ENCODE measurements around the gene SNN. TPM values are rescaled to one million over a fixed set of nuclear protein-coding genes. Genes with fewer than 3 reads are reported as not detected.

SNN gene
- total RNA-seq, 2 donors from 2014 or later, result 10.4 to 11.6 TPM

DNA sequence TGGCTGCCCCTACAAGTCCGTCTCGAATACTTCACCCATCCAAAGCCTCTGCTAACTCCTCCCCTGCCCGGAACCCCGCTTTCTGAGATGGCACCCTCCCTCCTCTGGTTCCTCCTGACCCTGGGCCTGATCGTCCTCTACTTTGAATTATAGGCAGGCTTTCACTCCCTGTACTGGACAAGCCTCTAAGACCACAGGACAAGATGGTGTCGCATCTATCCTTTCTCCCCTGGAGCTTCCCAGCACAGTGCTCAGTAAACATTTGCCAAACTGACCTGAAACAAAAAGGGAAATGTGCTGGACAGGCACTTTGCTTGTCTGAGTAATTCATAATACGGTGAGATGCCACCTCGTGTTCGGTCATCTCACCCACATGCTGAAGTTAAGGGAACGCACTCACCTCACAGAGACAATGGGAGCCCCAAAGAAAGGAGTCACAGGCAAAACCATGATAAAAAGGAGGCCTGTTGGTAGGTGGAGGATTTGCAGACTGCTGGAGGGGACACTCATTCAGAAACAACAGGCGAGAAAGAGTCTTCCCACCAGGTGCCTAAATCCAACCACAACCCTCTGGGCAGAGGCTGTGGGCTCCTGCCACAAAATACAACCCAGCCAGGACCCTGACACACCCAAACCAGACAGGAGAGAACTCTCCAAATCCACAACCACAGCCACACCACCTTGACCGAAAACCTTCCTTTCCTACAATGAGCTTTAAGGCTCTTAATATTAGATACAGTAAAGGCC is 28.2 kb downstream of the SNN start:
- no peak overlapping the region for H3K27ac Mint-ChIP-seq
- H3K4me1 Mint-ChIP-seq (ENCODE audit: low read depth), result peaks cover 47% of the 10 kb centered on the region
- no peaks in the 10 kb centered on the region for H3K9me3 Mint-ChIP-seq
- H3K36me3 Mint-ChIP-seq (ENCODE audit: insufficient read depth in 2 of 2), result peaks cover 0 to 36% of the 10 kb centered on the region in 2 donors
- no peak for DNase-seq
- H3K27me3 Mint-ChIP-seq (ENCODE audit: low read depth), result no peaks in the 10 kb centered on the region
- H3K4me3 Mint-ChIP-seq, result no peak overlapping the region
- peak; percentile 35 to 55 for ATAC-seq (replicated peaks in 1 of 2)

- Mint-ChIP-seq H3K9me3 (no peaks in the 10 kb centered on the region), H3K36me3 (ENCODE audit: insufficient read depth in 2 of 2) (peaks cover 0 to 31% of the 10 kb centered on the region in 2 donors), H3K4me1 (ENCODE audit: low read depth) (peaks cover 47% of the 10 kb centered on the region), H3K27ac (no peak overlapping the region), H3K27me3 (ENCODE audit: low read depth) (no peaks in the 10 kb centered on the region), H3K4me3 (no peak overlapping the region)
- no peak for ATAC-seq (replicated peaks in 1 of 2)
- DNase-seq, result no peak
Measured at GRCh38 chr16:11697319-11697718, 29.1 kb downstream of the SNN start.

- no peaks in the 10 kb centered on the region for H3K27me3 Mint-ChIP-seq (ENCODE audit: low read depth)
- ATAC-seq (replicated peaks in 1 of 2) (peak; percentile 78 to 82), DNase-seq (peak; percentile 35 to 44)
- peak overlapping the region; percentile 14 to 32 for H3K4me3 Mint-ChIP-seq
- no peaks in the 10 kb centered on the region for H3K9me3 Mint-ChIP-seq
- H3K4me1 Mint-ChIP-seq (ENCODE audit: low read depth), result peaks cover 53% of the 10 kb centered on the region
- peaks cover under 1 to 25% of the 10 kb centered on the region in 2 donors for H3K36me3 Mint-ChIP-seq (ENCODE audit: insufficient read depth in 2 of 2)
- H3K27ac Mint-ChIP-seq, result peak overlapping the region; percentile 14
Measured at GRCh38 chr16:11698271-11698689, 30.0 kb downstream of the SNN start.

GRCh38 chr16:11699234-11699894 is 31.1 kb downstream of the SNN start:
- peaks cover 54% of the 10 kb centered on the region for H3K4me1 Mint-ChIP-seq (ENCODE audit: low read depth)
- H3K4me3 Mint-ChIP-seq, result no peak overlapping the region
- ATAC-seq (replicated peaks in 1 of 2), result no peak
- H3K9me3 Mint-ChIP-seq, result no peaks in the 10 kb centered on the region
- no peaks in the 10 kb centered on the region for H3K27me3 Mint-ChIP-seq (ENCODE audit: low read depth)
- H3K27ac Mint-ChIP-seq, result peak overlapping the region; percentile 59
- H3K36me3 Mint-ChIP-seq (ENCODE audit: insufficient read depth in 2 of 2), result peaks cover 3 to 25% of the 10 kb centered on the region in 2 donors
- no peak for DNase-seq

DNA sequence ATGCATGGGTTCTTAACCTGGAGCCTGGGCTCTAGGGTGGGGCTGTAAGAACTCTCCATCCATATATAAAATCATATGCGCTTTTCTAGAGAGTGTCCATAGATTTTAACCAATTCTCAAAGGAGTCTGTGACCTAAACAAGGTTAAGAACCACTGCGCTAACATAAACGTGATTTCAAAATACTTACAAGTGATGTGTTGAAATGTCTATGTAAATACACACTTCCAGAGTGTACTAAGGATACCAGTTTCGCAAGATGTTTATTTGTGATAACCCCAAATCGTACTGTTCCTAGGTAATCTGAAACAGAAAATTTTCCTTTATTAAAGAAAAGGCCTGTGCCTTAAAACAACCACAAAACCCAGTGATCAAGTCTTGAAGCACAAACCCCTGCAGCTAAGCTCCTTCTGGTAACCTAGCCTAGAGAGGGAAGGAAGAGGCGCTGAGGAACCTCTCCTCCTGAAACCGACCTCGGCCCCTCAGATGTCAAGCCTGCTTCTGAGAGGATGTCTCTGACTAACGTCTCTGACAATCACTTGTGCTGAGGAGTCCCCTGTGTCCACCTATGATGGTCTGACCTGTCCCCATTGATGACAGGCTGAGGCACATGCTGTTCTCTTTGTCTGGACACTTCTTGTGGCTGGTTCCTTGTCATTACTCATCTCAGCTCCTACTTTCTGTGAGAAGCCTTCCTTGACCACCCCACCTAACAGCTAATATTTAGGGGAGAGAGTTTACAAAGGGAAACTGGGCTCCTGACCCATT is 32.2 kb downstream of the SNN start:
- H3K4me1 Mint-ChIP-seq (ENCODE audit: low read depth), result peaks cover 53% of the 10 kb centered on the region
- no peaks in the 10 kb centered on the region for H3K27me3 Mint-ChIP-seq (ENCODE audit: low read depth)
- no peak for DNase-seq

GRCh38 chr16:11705311-11706025 is 37.2 kb downstream of the SNN start:
- no peaks in the 10 kb centered on the region for H3K9me3 Mint-ChIP-seq
- ATAC-seq (replicated peaks in 1 of 2), result no peak
- DNase-seq, result no peak
- H3K4me3 Mint-ChIP-seq, result no peak overlapping the region
- no peaks in the 10 kb centered on the region for H3K27me3 Mint-ChIP-seq (ENCODE audit: low read depth)
- peaks cover 3 to 5% of the 10 kb centered on the region in 2 donors for H3K36me3 Mint-ChIP-seq (ENCODE audit: insufficient read depth in 2 of 2)
- H3K27ac Mint-ChIP-seq, result no peak overlapping the region
- peaks cover 11% of the 10 kb centered on the region for H3K4me1 Mint-ChIP-seq (ENCODE audit: low read depth)

More for the DNA sequence above, 32.2 kb downstream of the SNN start:
- no peaks in the 10 kb centered on the region for H3K9me3 Mint-ChIP-seq
- no peak for ATAC-seq (replicated peaks in 1 of 2)
- no peak overlapping the region for H3K4me3 Mint-ChIP-seq
- H3K27ac Mint-ChIP-seq, result no peak overlapping the region
- H3K36me3 Mint-ChIP-seq (ENCODE audit: insufficient read depth in 2 of 2), result peaks cover 3 to 21% of the 10 kb centered on the region in 2 donors

DNA sequence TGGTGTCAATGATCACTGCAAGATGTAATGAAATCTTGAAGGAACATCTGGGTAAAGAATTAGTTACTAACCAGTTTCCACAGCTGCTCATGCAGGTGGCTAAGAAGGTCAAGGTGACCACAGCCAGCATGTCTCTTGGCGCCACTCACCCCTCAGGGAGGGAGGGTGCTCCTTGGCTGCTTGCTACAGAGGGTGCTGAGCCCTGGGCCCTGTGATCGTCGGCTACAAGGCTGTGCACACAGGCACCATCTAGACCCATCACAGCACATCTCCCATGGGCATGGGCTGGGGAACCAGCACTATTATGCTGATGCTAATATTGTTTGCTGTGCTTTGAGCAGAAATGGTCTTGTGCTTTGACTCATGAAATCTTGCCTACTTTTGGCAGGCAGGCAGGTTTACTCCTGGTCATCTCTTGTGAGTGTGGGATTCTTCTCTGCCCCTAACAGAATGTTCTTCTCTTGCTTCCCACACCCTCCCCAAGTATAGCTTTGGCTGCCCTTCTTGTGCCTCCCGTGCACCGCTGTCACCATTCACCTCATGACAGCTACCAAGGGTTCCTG is 38.0 kb downstream of the SNN start:
- DNase-seq (no peak), ATAC-seq (replicated peaks in 1 of 2) (no peak)
- no peaks in the 10 kb centered on the region for H3K9me3 Mint-ChIP-seq
- peaks cover 3 to 5% of the 10 kb centered on the region in 2 donors for H3K36me3 Mint-ChIP-seq (ENCODE audit: insufficient read depth in 2 of 2)
- H3K27ac Mint-ChIP-seq, result no peak overlapping the region
- no peak overlapping the region for H3K4me3 Mint-ChIP-seq
- H3K27me3 Mint-ChIP-seq (ENCODE audit: low read depth), result no peaks in the 10 kb centered on the region
- H3K4me1 Mint-ChIP-seq (ENCODE audit: low read depth), result peaks cover 7% of the 10 kb centered on the region

GRCh38 chr16:11707679-11708197 is 39.5 kb downstream of the SNN start:
- Mint-ChIP-seq H3K4me1 (ENCODE audit: low read depth) (peaks cover 6% of the 10 kb centered on the region), H3K27ac (no peak overlapping the region), H3K9me3 (no peaks in the 10 kb centered on the region), H3K36me3 (ENCODE audit: insufficient read depth in 2 of 2) (peaks cover 3 to 5% of the 10 kb centered on the region in 2 donors), H3K27me3 (ENCODE audit: low read depth) (no peaks in the 10 kb centered on the region), H3K4me3 (no peak overlapping the region)
- DNase-seq (no peak), ATAC-seq (replicated peaks in 1 of 2) (no peak)

- H3K27ac Mint-ChIP-seq, result no peak overlapping the region
- H3K27me3 Mint-ChIP-seq (ENCODE audit: low read depth), result no peaks in the 10 kb centered on the region
- peaks cover 1 to 5% of the 10 kb centered on the region in 2 donors for H3K36me3 Mint-ChIP-seq (ENCODE audit: insufficient read depth in 2 of 2)
- no peaks in the 10 kb centered on the region for H3K9me3 Mint-ChIP-seq
- ATAC-seq (replicated peaks in 1 of 2), result no peak
- DNase-seq, result no peak
- H3K4me3 Mint-ChIP-seq, result no peak overlapping the region
- H3K4me1 Mint-ChIP-seq (ENCODE audit: low read depth), result no peaks in the 10 kb centered on the region
Measured at GRCh38 chr16:11708421-11708820, 40.2 kb downstream of the SNN start.

DNA sequence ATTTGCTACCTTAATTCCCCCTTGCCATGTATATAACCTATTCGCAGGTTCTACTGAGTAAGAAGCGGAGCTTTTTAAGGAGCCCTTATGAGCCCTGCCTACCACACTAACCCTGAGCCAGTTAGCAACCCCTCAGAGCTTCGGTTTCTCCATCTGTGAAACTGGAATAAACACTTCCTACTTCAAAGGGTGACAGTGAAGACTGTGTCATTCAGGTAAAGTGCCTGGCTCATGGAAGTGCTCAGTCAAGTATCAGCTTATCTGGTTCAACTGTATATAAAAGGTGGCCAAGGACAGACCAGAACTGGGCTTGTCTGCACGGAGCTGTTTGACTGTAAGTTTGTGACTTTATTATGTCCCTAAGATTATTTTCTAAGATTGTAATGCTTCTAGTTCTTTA is 43.4 kb downstream of the SNN start:
- Mint-ChIP-seq H3K27ac (no peak overlapping the region), H3K27me3 (ENCODE audit: low read depth) (no peaks in the 10 kb centered on the region), H3K4me1 (ENCODE audit: low read depth) (peaks cover 7% of the 10 kb centered on the region), H3K9me3 (no peaks in the 10 kb centered on the region), H3K36me3 (ENCODE audit: insufficient read depth in 2 of 2) (peaks cover 2 to 5% of the 10 kb centered on the region in 2 donors), H3K4me3 (no peak overlapping the region)
- no peak for DNase-seq
- no peak for ATAC-seq (replicated peaks in 1 of 2)

DNA sequence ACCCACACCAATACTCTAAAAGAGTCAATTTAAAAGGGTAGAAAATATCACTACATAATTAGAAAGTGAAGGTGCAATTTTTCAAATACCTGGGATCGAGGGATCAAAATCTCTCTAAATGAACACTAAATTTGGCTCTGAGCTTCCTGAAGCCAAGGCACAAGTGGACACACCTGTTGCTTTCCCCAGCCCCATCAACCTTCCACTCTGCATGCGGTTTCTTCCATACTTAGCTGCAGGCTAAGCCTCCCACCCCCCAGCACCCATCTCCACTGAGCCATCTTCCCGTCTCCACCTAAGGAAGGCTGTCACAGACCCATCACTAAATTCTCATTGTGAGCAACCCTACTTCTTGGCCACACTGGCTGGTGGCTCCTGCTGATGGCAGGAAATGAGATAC is 43.9 kb downstream of the SNN start:
- H3K36me3 Mint-ChIP-seq (ENCODE audit: insufficient read depth in 2 of 2), result peaks cover 2 to 5% of the 10 kb centered on the region in 2 donors
- H3K27me3 Mint-ChIP-seq (ENCODE audit: low read depth), result no peaks in the 10 kb centered on the region
- ATAC-seq (replicated peaks in 1 of 2) (no peak), DNase-seq (no peak)
- no peak overlapping the region for H3K27ac Mint-ChIP-seq
- H3K4me3 Mint-ChIP-seq, result no peak overlapping the region
- peaks cover 7% of the 10 kb centered on the region for H3K4me1 Mint-ChIP-seq (ENCODE audit: low read depth)
- H3K9me3 Mint-ChIP-seq, result no peaks in the 10 kb centered on the region

- peaks cover 5% of the 10 kb centered on the region in 2 donors for H3K36me3 Mint-ChIP-seq (ENCODE audit: insufficient read depth in 2 of 2)
- H3K27me3 Mint-ChIP-seq (ENCODE audit: low read depth), result no peaks in the 10 kb centered on the region
- DNase-seq (no peak), ATAC-seq (replicated peaks in 1 of 2) (no peak)
- H3K4me3 Mint-ChIP-seq, result no peak overlapping the region
- H3K9me3 Mint-ChIP-seq, result no peaks in the 10 kb centered on the region
- peaks cover 7% of the 10 kb centered on the region for H3K4me1 Mint-ChIP-seq (ENCODE audit: low read depth)
- H3K27ac Mint-ChIP-seq, result no peak overlapping the region
Measured at GRCh38 chr16:11715246-11715947, 47.1 kb downstream of the SNN start.

Data from activated T-cell treated with anti-CD3 and anti-CD28 coated beads, Interleukin-2, amount 50 U/mL, for 72 hours (primary cell).